Fibroblast of lung (primary cell): ENCODE results near the gene NOSIP. TPM values are rescaled to one million over a fixed set of nuclear protein-coding genes. Genes with fewer than 3 reads are reported as not detected.

ENCODE experiments used
- DNase-seq, 2 donors: peaks; one replicate each; pipeline versions ENCODE4 v3.0.0 to v3.0.0-alpha.2; 2010; ENCODE audit warnings: low read depth in 2 of 2
- H2AFZ ChIP-seq: 2 replicates; pipeline ENCODE4 v1.5.1; 2012; ENCODE audit warnings: low read length, control low read depth, inconsistent platforms
- H3K27ac ChIP-seq: 2 replicates; pipeline ENCODE4 v1.5.1; 2011; ENCODE audit warnings: low read length, control low read depth; ENCODE audit not compliant: insufficient read depth
- H3K27me3 ChIP-seq: 2 replicates; pipeline ENCODE4 v1.5.1; 2011; ENCODE audit warnings: mild to moderate bottlenecking, low read length; ENCODE audit not compliant: control insufficient read depth, insufficient read depth
- H3K36me3 ChIP-seq: 2 replicates; pipeline ENCODE4 v1.5.1; 2011; ENCODE audit warnings: low read length; ENCODE audit not compliant: control insufficient read depth, insufficient read depth
- H3K4me1 ChIP-seq: 2 replicates; pipeline ENCODE4 v1.5.1; 2011; ENCODE audit warnings: low read length; ENCODE audit not compliant: control insufficient read depth, insufficient read depth; ENCODE audit errors: extremely low read depth
- H3K4me2 ChIP-seq: 2 replicates; pipeline ENCODE4 v1.5.1; 2011; ENCODE audit warnings: low read length, control low read depth; ENCODE audit not compliant: insufficient read depth; ENCODE audit errors: extremely low read depth
- H3K4me3 ChIP-seq, 4 experiments: fragments of 200-600 bp in 1 of 4; sonication (generic) in 1 of 4; replicated peaks in 1 of 4; 2 replicates each; pipeline ENCODE4 v1.5.1; 2011 to 2016; ENCODE audit warnings: low read length in 4 of 4, low read depth in 3 of 4, mild to moderate bottlenecking in 3 of 4, control low read depth in 2 of 4, inconsistent platforms in 1 of 4, mixed read lengths in 1 of 4; ENCODE audit not compliant: insufficient read depth in 1 of 4; ENCODE audit errors: control extremely low read depth in 1 of 4
- H3K79me2 ChIP-seq: 2 replicates; pipeline ENCODE4 v1.5.1; 2012; ENCODE audit warnings: mild to moderate bottlenecking, low read length, inconsistent platforms; ENCODE audit not compliant: control insufficient read depth, insufficient read depth
- H3K9ac ChIP-seq: 2 replicates; pipeline ENCODE4 v1.5.1; 2011; ENCODE audit warnings: mild to moderate bottlenecking, low read length, control low read depth; ENCODE audit not compliant: insufficient read depth
- H3K9me3 ChIP-seq: 2 replicates; pipeline ENCODE4 v1.5.1; 2012; ENCODE audit warnings: low read depth, low read length; ENCODE audit not compliant: control insufficient read depth, insufficient read depth
- H4K20me1 ChIP-seq: 2 replicates; pipeline ENCODE4 v1.5.1; 2011; ENCODE audit warnings: low read length; ENCODE audit not compliant: control insufficient read depth, insufficient read depth; ENCODE audit errors: extremely low read depth
- EZH2 ChIP-seq: IDR thresholded peaks from 2 replicates; pipeline ENCODE4 v1.5.1; 2012; ENCODE audit warnings: low read length, control low read depth, mild to moderate bottlenecking; ENCODE audit errors: missing control alignments
- polyA plus RNA-seq, 2 donors: library from polyadenylated mRNA; depleted of rRNA in 1 of 2; stranded (reverse) in 1 of 2; unstranded in 1 of 2; fragments of >200 nt; gene quantifications; 2 replicates each; pipeline ENCODE4 v1.2.1, GENCODE V29; 2011 to 2012; ENCODE audit warnings: missing spikeins in 1 of 2
- total RNA-seq: library from RNA; depleted of rRNA; stranded (reverse); fragments of >200 nt; gene quantifications from 2 replicates; pipeline ENCODE4 v1.2.1, GENCODE V29; 2014
- TF ChIP-seq, protein P1 (sequence below), 2 donors: IDR thresholded peaks in 1 of 2; conservative IDR thresholded peaks in 1 of 2; 1 replicate in 1 of 2; 2 replicates in 1 of 2; pipeline ENCODE4 v1.5.1; 2011 to 2012; ENCODE audit warnings: low read length in 2 of 2, control low read depth in 1 of 2, inconsistent platforms in 1 of 2, low read depth in 1 of 2, mild to moderate bottlenecking in 1 of 2

NOSIP gene
- total and polyA plus RNA-seq, 2 donors (not counting 1 experiment from before 2014, with no cell fraction given), result 41.2 to 67.9 TPM

DNA sequence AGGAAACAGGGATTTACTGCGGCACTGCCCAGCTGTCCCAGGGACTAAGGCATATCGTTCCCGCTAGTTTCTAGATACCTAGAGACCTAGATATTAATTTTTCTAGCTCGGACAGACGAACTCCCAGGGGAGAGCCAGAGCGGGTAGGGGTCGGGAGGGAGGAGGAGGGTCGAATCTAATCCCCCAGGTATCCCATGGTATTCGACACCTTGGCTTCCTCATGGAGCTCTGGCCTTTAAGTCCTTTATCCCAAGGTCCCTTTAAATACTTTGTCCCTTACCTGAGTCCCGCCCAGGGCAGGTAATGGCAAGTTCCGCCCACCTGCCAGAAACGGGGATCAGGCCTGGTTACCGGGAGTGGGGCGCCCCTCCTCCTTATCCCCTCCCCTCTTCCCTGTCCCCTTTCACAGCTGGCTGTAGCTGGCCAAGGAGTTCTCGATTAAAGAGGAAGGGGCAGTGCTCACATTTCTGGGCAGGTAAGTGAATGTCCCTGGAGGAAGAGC is 702 bp upstream of the NOSIP start, which contains the start of gene PRRG2:
Gene PRRG2, plus strand, starts transcription at position 310 of the 502 bp plus-strand sequence. CDS start 1,904 bp downstream, outside the sequence.
- H3K4me3 ChIP-seq, result peak within 1 kb of the TSS; percentile 68 to 98 (median 88)
- no peaks in the 10 kb centered on the region for H4K20me1 ChIP-seq
- peak within 1 kb of the TSS; percentile 55 for H3K27ac ChIP-seq
- TF ChIP-seq, protein P1, sequence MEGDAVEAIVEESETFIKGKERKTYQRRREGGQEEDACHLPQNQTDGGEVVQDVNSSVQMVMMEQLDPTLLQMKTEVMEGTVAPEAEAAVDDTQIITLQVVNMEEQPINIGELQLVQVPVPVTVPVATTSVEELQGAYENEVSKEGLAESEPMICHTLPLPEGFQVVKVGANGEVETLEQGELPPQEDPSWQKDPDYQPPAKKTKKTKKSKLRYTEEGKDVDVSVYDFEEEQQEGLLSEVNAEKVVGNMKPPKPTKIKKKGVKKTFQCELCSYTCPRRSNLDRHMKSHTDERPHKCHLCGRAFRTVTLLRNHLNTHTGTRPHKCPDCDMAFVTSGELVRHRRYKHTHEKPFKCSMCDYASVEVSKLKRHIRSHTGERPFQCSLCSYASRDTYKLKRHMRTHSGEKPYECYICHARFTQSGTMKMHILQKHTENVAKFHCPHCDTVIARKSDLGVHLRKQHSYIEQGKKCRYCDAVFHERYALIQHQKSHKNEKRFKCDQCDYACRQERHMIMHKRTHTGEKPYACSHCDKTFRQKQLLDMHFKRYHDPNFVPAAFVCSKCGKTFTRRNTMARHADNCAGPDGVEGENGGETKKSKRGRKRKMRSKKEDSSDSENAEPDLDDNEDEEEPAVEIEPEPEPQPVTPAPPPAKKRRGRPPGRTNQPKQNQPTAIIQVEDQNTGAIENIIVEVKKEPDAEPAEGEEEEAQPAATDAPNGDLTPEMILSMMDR (conservative IDR thresholded peaks at IDR 0.05 in 1 of 2, IDR thresholded peaks at IDR 0.05 in 1 of 2; ENCODE audit: low read depth in 1 of 2, low read length in 2 of 2), result no peak
- no peak for TF ChIP-seq EZH2
- H3K9me3 ChIP-seq, result no peaks in the 10 kb centered on the region
- peak within 1 kb of the TSS; percentile 81 for H2AFZ ChIP-seq
- peaks cover 28% of the 10 kb centered on the region for H3K79me2 ChIP-seq
- H3K36me3 ChIP-seq, result no peaks in the 10 kb centered on the region
- H3K4me2 ChIP-seq, result peak within 1 kb of the TSS; percentile 81
- peaks cover 5% of the 10 kb centered on the region for H3K4me1 ChIP-seq
- H3K9ac ChIP-seq, result peak within 1 kb of the TSS; percentile 58
- no peaks in the 10 kb centered on the region for H3K27me3 ChIP-seq
- no peak for DNase-seq

DNA sequence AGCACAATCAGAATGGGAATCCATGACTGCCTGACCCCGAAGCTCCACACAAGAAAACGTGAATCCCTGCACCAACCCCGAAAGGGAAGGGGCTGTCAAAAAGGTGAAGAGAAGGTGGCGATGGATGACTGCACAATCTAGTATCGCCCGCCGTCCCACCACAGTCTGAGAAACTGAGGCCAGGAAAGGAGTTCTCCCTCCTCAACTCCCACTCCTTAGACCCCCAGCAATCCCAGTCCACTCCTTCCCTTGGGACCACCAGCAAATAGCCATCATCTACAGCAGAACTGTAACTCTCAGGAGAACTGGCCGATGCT is 451 bp downstream of the NOSIP start:
- Histone ChIP-seq H4K20me1 (no peaks in the 10 kb centered on the region), H3K4me1 (peaks cover 5% of the 10 kb centered on the region), H3K27ac (peak overlapping the region; percentile 55), H3K79me2 (peaks cover 28% of the 10 kb centered on the region), H3K36me3 (no peaks in the 10 kb centered on the region), H2AFZ (peak overlapping the region; percentile 44), H3K9ac (peak overlapping the region; percentile 58), H3K9me3 (no peaks in the 10 kb centered on the region), H3K27me3 (no peaks in the 10 kb centered on the region), H3K4me3 (peak overlapping the region; percentile 68 to 98 (median 88)), H3K4me2 (peak overlapping the region; percentile 81)
- no peak for TF ChIP-seq EZH2
- TF ChIP-seq, protein P1 (conservative IDR thresholded peaks at IDR 0.05 in 1 of 2, IDR thresholded peaks at IDR 0.05 in 1 of 2; ENCODE audit: low read depth in 1 of 2, low read length in 2 of 2), result no peak
- no peak for DNase-seq

DNA sequence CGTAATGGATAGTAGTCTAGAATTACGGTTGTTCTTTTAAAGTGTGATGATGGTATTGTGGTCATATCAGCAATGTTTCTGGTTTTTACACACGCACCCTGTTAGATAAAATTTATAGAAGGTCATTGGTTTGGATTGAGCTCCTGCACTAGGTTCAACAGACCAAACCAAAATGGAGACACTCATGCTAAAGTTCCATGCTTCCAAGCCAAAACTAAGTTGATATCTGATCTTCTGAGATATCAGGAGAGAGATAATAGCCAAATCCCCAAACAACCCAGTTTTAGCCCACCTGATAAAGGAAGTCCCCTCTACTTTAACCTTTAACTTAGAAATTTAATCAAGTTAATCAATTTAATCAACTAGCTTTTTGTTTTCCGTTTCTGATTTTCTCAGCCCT is 1.2 kb downstream of the NOSIP start:
- Histone ChIP-seq H3K9ac (no peak overlapping the region), H3K27ac (no peak overlapping the region), H2AFZ (no peak overlapping the region), H3K9me3 (no peaks in the 10 kb centered on the region), H3K27me3 (no peaks in the 10 kb centered on the region), H4K20me1 (no peaks in the 10 kb centered on the region), H3K4me2 (peak overlapping the region; percentile 81), H3K36me3 (peaks cover 2% of the 10 kb centered on the region), H3K4me1 (peaks cover 5% of the 10 kb centered on the region), H3K79me2 (peaks cover 29% of the 10 kb centered on the region), H3K4me3 (peak overlapping the region; percentile 68 to 98 (median 88))
- no peak for DNase-seq
- TF ChIP-seq, protein P1 (conservative IDR thresholded peaks at IDR 0.05 in 1 of 2, IDR thresholded peaks at IDR 0.05 in 1 of 2; ENCODE audit: low read depth in 1 of 2, low read length in 2 of 2), result no peak
- no peak for TF ChIP-seq EZH2
